K562 (cell line): ENCODE results near the gene ASIP. TPM values are rescaled to one million over a fixed set of nuclear protein-coding genes. Genes with fewer than 3 reads are reported as not detected.

Experiments used
- BRCA1 ChIP-seq, 2 experiments: fragments of 450-650 bp in 1 of 2; sonication (generic) in 1 of 2; formaldehyde crosslinking in 1 of 2; IDR thresholded peaks; 2 replicates each; pipeline versions ENCODE4 v1.5.0 to v1.6.1; 2017 to 2020; ENCODE audit warnings: mild to moderate bottlenecking in 1 of 2, missing genetic modification reagents in 1 of 2
- CTBP1 ChIP-seq: fragments of 450-650 bp; IDR thresholded peaks from 2 replicates; pipeline ENCODE4 v1.6.1; 2016; ENCODE audit warnings: borderline replicate concordance
- EP300 ChIP-seq: IDR thresholded peaks from 2 replicates; pipeline ENCODE4 v1.6.1; 2012; ENCODE audit warnings: low read length, improper control_type of control experiment
- FOSL1 ChIP-seq: fragments of 200-800 bp; sonication (Bioruptor generic); conservative IDR thresholded peaks from 2 replicates; pipeline ENCODE4 v1.6.1; 2016; ENCODE audit warnings: missing genetic modification characterization, missing compliant biosample characterization
- FOXJ2 ChIP-seq: fragments of 200-800 bp; sonication (Bioruptor generic); IDR thresholded peaks from 2 replicates; pipeline ENCODE4 v1.6.1; 2016; ENCODE audit warnings: missing genetic modification characterization, missing compliant biosample characterization
- FOXP1 ChIP-seq: sonication (generic); formaldehyde crosslinking; IDR thresholded peaks from 2 replicates; pipeline ENCODE4 v1.8.0; 2022; ENCODE audit warnings: mild to moderate bottlenecking, missing genetic modification reagents
- GTF2A2 ChIP-seq: IDR thresholded peaks from 2 replicates; pipeline ENCODE4 v1.6.1; 2016; ENCODE audit warnings: mild to moderate bottlenecking, missing genetic modification characterization, missing compliant biosample characterization
- HLTF ChIP-seq: fragments of 450-650 bp; IDR thresholded peaks from 2 replicates; pipeline ENCODE4 v1.6.1; 2016
- HNRNPUL1 ChIP-seq: fragments of 200-400 bp; formaldehyde crosslinking; IDR thresholded peaks from 2 replicates; pipeline ENCODE4 v1.6.1; 2017; ENCODE audit warnings: low read length
- KDM1A ChIP-seq, 2 experiments: fragments of 450-650 bp; IDR thresholded peaks; 2 replicates each; pipeline ENCODE4 v1.6.1; 2016; ENCODE audit warnings: mild to moderate bottlenecking in 2 of 2
- MEIS2 ChIP-seq: fragments of 450-650 bp; IDR thresholded peaks from 2 replicates; pipeline ENCODE4 v1.6.1; 2014; ENCODE audit warnings: mild to moderate bottlenecking; ENCODE audit not compliant: partially characterized antibody
- PHF20 ChIP-seq: fragments of 450-650 bp; IDR thresholded peaks from 2 replicates; pipeline ENCODE4 v1.6.1; 2018; ENCODE audit not compliant: partially characterized antibody
- SAFB ChIP-seq: fragments of 200-400 bp; formaldehyde crosslinking; IDR thresholded peaks from 2 replicates; pipeline ENCODE4 v1.6.1; 2017; ENCODE audit warnings: low read depth, low read length, borderline replicate concordance
- SNIP1 ChIP-seq: fragments of 450-650 bp; IDR thresholded peaks from 2 replicates; pipeline ENCODE4 v1.7.1; 2017; ENCODE audit warnings: low read depth, mild to moderate bottlenecking
- TEAD2 ChIP-seq: fragments of 450-650 bp; IDR thresholded peaks from 2 replicates; pipeline ENCODE4 v1.6.1; 2016; ENCODE audit warnings: missing genetic modification characterization, control low read depth, missing compliant biosample characterization
- ZC3H11A ChIP-seq: IDR thresholded peaks from 2 replicates; pipeline ENCODE4 v1.6.1; 2012; ENCODE audit warnings: low read depth, low read length, improper control_type of control experiment
- ZNF165 ChIP-seq: fragments of 250-450 bp; sonication (Bioruptor Pico); IDR thresholded peaks from 2 replicates; pipeline ENCODE4 v1.4.0; 2020; ENCODE audit warnings: borderline replicate concordance
- polyA plus RNA-seq, 8 experiments: library from polyadenylated mRNA; depleted of rRNA in 4 of 8; stranded (reverse) in 5 of 8; unstranded in 3 of 8; fragments of >200 nt; fragmentation: Nextera tagmentation in 2 of 8; fragmentation: Illumina TruSeq in 1 of 8; extraction: Ambion mirVana in 2 of 8; extraction: Trizol in 1 of 8; gene quantifications; 2 replicates each; pipeline versions ENCODE4 v1.2.1 to v1.2.3, GENCODE V29; 2011 to 2014; ENCODE audit warnings: inconsistent platforms in 1 of 8, missing spikeins in 1 of 8
- total RNA-seq, 7 experiments: library from RNA; depleted of rRNA in 6 of 7; stranded (reverse); fragments of >200 nt in 6 of 7; fragmentation: Illumina TruSeq in 2 of 7; extraction: Trizol in 2 of 7; gene quantifications; 2 replicates each; pipeline versions ENCODE4 v1.2.1 to v1.2.3, GENCODE V29; 2011 to 2021; ENCODE audit warnings: low replicate concordance in 1 of 7
- TF ChIP-seq, protein P1 (sequence below), 2 experiments: fragments of 450-650 bp in 1 of 2; sonication (generic) in 1 of 2; formaldehyde crosslinking in 1 of 2; IDR thresholded peaks in 1 of 2; conservative IDR thresholded peaks in 1 of 2; 2 replicates each; pipeline versions ENCODE4 v1.6.1 to v1.8.1; 2016 to 2023; ENCODE audit warnings: mild to moderate bottlenecking in 2 of 2, moderate library complexity in 2 of 2, inconsistent platforms in 1 of 2, missing genetic modification reagents in 1 of 2
- TF ChIP-seq, protein P2 (sequence below): fragments of 450-650 bp; IDR thresholded peaks from 2 replicates; pipeline ENCODE4 v1.6.1; 2016; ENCODE audit warnings: antibody characterized with exemption
- TF ChIP-seq, protein P3 (sequence below), 2 experiments: IDR thresholded peaks in 1 of 2; conservative IDR thresholded peaks in 1 of 2; 2 replicates each; pipeline ENCODE4 v1.6.1; 2016; ENCODE audit warnings: low read depth in 2 of 2, mild to moderate bottlenecking in 1 of 2, missing compliant biosample characterization in 1 of 2, missing genetic modification characterization in 1 of 2, moderate library complexity in 1 of 2
- TF ChIP-seq, protein P4 (sequence below): fragments of 450-650 bp; IDR thresholded peaks from 2 replicates; pipeline ENCODE4 v1.7.1; 2018; ENCODE audit warnings: mild to moderate bottlenecking, low read depth; ENCODE audit not compliant: partially characterized antibody

Gene ASIP
- total and polyA plus RNA-seq, 9 of the 15 experiments (the other 6 are each of a cell fraction or from before 2014, with no cell fraction given) = not detected

DNA sequence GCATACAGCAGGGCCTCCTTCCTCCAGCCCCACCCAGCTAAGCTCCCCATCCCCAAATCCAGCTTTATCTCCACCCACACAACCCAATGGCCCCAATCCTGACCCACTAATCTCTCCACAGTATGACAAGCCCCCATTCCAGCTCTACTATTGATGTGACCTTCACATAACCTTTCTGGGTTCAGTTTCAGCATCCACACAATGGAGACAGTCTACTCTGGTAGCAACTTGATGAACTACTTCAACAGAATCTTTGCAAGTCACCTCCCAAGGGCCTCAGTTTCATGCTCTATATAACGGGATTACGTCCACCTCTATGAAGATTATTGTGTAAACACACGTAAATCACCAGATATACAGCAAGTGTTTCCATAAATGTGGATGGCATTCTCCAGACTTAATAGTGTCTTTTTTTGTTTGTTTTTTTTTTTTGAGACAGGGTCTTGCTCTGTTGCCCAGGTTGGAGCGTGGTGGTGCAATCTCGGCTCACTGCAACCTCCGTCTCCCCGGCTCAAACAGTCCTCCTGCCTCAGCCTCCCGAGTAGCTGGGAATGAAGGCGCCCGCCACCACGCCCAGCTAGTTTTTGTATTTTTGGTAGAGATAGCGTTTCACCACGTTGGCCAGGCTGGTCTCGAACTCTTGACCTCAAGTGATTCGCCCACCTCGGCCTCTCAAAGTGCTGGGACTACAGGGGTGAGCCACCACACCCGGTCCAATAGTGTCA is 60.5 kb downstream of the ASIP start (continued):
- TF ChIP-seq, protein P1, sequence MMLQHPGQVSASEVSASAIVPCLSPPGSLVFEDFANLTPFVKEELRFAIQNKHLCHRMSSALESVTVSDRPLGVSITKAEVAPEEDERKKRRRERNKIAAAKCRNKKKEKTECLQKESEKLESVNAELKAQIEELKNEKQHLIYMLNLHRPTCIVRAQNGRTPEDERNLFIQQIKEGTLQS (IDR thresholded peaks at IDR 0.05) = no peak
- TF ChIP-seq, protein P1 (CRISPR knock-in tag; conservative IDR thresholded peaks at IDR 0.05) = no peak
- TF ChIP-seq BRCA1 (IDR thresholded peaks at IDR 0.05) = no peak
- no peak for TF ChIP-seq BRCA1 (CRISPR knock-in tag; IDR thresholded peaks at IDR 0.05)
- no peak for TF ChIP-seq CTBP1
- TF ChIP-seq TEAD2 = no peak
- TF ChIP-seq SAFB = no peak
- TF ChIP-seq FOSL1 (tag) = no peak
- no peak for TF ChIP-seq FOXJ2 (tag)
- no peak for TF ChIP-seq MEIS2
- TF ChIP-seq FOXP1 (CRISPR knock-in tag) = no peak
- TF ChIP-seq, protein P2, sequence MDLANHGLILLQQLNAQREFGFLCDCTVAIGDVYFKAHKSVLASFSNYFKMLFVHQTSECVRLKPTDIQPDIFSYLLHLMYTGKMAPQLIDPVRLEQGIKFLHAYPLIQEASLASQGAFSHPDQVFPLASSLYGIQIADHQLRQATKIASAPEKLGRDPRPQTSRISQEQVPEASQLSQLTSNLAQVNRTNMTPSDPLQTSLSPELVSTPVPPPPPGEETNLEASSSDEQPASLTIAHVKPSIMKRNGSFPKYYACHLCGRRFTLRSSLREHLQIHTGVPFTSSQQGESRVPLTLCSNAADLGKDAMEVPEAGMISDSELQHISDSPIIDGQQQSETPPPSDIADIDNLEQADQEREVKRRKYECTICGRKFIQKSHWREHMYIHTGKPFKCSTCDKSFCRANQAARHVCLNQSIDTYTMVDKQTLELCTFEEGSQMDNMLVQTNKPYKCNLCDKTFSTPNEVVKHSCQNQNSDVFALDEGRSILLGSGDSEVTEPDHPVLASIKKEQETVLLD = no peak
- TF ChIP-seq KDM1A (IDR thresholded peaks at IDR 0.05) = peak; percentile 58 to 65
- no peak for TF ChIP-seq GTF2A2 (tag)
- no peak for TF ChIP-seq HLTF
- TF ChIP-seq HNRNPUL1 = no peak
- TF ChIP-seq, protein P3, sequence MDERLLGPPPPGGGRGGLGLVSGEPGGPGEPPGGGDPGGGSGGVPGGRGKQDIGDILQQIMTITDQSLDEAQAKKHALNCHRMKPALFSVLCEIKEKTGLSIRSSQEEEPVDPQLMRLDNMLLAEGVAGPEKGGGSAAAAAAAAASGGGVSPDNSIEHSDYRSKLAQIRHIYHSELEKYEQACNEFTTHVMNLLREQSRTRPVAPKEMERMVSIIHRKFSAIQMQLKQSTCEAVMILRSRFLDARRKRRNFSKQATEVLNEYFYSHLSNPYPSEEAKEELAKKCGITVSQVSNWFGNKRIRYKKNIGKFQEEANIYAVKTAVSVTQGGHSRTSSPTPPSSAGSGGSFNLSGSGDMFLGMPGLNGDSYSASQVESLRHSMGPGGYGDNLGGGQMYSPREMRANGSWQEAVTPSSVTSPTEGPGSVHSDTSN (CRISPR knock-in tag; IDR thresholded peaks at IDR 0.05; ENCODE audit: low read depth) = no peak
- TF ChIP-seq, protein P3 (tag; conservative IDR thresholded peaks at IDR 0.05; ENCODE audit: low read depth) = no peak
- no peak for TF ChIP-seq EP300
- peak; percentile 28 for TF ChIP-seq PHF20
- TF ChIP-seq ZNF165 (CRISPR knock-in tag) = no peak
- no peak for TF ChIP-seq ZC3H11A
- TF ChIP-seq, protein P4, sequence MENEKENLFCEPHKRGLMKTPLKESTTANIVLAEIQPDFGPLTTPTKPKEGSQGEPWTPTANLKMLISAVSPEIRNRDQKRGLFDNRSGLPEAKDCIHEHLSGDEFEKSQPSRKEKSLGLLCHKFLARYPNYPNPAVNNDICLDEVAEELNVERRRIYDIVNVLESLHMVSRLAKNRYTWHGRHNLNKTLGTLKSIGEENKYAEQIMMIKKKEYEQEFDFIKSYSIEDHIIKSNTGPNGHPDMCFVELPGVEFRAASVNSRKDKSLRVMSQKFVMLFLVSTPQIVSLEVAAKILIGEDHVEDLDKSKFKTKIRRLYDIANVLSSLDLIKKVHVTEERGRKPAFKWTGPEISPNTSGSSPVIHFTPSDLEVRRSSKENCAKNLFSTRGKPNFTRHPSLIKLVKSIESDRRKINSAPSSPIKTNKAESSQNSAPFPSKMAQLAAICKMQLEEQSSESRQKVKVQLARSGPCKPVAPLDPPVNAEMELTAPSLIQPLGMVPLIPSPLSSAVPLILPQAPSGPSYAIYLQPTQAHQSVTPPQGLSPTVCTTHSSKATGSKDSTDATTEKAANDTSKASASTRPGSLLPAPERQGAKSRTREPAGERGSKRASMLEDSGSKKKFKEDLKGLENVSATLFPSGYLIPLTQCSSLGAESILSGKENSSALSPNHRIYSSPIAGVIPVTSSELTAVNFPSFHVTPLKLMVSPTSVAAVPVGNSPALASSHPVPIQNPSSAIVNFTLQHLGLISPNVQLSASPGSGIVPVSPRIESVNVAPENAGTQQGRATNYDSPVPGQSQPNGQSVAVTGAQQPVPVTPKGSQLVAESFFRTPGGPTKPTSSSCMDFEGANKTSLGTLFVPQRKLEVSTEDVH = no peak
- TF ChIP-seq SNIP1 = no peak
